ENCODE measurements around the gene FKBP8. TPM values are rescaled to one million over a fixed set of nuclear protein-coding genes. Genes with fewer than 3 reads are reported as not detected.

FKBP8 gene
- 317 and 331 TPM in 2 replicates for total RNA-seq

DNA sequence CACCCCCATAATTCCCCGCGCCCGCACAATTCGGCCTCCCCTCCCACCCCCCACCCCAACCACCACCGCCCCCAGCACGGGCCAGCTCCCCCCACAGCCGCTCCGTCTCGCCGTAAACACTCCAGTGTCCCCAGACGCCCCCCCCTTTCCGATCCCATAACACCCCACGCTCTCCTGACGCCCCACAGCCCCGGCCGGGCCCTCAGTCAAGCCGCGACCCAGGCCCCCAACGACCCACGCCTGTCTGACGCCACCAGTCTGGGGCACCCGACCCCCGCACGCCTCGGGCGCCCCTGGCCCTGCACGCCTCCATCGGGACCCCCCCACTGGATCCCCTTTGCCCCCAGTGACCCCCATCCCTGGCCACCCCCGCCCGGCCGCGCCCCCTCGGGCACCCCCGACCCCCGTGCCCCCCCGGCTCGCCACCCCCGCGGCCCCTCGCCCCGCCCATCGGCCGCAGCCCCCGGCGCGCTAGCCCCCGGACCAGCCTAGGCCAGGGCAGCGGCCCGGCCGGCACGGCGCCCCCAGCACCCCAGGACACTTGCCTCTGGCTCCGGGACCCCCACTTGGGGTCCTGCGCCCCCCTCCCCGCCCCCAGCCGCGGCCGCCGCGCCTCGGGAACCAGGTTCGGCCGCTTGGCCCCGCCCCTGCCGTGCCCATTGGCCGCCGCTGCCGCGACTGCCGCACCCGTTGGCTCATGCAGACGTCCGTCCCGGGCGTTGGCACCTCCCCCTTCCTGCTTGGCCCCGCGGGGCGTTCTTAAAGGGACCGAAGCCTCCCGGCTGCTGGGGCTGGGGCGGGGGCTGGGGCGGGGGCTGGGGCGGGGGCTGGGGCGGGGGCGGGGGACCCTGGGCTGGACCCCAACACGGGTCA, at the start of gene FKBP8:
FKBP8 (minus strand) TSS at position 633 of the 873 bp plus-strand sequence. CDS start 1,603 bp downstream, outside the sequence.

DNA sequence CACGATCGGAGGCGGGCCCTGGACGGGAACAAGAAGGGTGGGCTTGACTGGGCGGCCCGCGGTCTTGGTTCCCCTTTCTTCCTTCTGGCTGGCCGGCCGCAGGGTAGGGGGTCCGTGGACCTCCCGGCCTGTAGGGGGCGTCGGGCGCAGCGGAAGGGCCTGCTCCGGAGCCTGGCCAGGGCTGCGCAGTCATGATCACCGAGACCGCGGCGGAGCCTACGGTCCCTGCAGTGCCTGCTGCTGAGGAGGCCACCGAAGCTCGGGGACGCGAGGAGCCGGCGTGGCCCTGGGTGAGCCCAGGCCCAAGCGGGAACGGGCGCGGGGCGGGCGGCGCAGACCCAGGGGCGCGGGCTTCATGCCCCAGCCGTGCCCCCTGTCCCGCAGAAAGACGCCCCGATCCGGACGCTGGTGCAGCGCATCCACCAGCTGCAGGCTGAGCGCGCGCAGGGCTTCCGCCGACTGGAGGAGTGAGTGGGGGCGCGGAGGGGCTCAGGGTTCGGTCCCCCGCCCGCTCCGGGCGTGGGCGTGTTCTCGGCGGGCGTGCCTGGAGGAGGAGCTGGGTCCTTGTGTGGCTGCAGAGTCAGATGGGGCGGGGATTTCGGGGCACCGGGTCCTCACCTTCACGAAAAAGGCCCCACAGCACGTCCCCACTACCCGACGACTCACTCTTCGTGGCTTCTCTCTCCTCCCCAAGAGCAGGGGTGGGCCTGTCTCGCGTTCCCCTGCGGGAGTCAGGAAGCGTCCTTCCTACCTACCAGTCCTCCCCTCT, 45.4 kb upstream of the FKBP8 start, which contains the start of gene REX1BD:
REX1BD (plus strand) TSS at position 188 of the 769 bp plus-strand sequence; CDS start at position 192, 4 bp downstream.

DNA sequence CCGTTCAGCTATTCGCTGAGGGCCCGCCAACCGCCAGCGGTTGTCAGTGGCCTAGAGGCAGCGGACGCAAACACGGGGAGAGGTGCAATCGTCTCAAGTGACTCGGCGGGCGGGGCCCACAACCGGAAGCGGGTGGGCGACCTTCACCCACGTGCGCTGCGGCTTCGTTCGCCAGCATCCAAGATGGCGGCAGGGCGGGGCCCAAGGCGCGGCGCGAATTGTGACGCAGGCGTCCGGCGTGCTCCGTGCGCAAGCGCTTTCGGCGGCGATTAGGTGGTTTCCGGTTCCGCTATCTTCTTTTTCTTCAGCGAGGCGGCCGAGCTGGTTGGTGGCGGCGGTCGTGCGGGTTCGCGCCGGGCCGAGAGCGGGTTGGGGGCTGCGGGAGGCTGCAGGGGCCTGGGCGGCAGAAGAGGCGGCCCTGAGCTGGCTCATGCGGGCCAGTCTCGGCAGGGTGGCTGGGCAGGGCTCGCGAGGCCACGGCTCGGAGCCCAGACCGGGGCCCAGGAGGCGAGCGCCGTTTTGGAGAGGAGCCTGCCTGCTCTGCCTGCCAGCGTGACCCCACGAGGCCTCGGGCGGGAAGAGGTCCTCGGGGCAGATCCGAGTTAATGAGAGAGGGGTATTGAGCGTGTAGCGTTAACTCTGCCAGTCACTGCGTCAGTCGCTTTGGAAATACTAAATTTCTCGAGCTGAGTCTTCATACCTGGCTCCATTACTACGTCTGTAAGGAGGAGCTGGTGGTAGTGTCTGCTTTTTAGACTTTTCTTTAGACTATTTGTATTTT, 28.4 kb upstream of the FKBP8 start, which contains the start of gene UBA52:
UBA52 (plus strand) TSS at position 294 of the 781 bp plus-strand sequence. CDS start 1,444 bp downstream, outside the sequence.

DNA sequence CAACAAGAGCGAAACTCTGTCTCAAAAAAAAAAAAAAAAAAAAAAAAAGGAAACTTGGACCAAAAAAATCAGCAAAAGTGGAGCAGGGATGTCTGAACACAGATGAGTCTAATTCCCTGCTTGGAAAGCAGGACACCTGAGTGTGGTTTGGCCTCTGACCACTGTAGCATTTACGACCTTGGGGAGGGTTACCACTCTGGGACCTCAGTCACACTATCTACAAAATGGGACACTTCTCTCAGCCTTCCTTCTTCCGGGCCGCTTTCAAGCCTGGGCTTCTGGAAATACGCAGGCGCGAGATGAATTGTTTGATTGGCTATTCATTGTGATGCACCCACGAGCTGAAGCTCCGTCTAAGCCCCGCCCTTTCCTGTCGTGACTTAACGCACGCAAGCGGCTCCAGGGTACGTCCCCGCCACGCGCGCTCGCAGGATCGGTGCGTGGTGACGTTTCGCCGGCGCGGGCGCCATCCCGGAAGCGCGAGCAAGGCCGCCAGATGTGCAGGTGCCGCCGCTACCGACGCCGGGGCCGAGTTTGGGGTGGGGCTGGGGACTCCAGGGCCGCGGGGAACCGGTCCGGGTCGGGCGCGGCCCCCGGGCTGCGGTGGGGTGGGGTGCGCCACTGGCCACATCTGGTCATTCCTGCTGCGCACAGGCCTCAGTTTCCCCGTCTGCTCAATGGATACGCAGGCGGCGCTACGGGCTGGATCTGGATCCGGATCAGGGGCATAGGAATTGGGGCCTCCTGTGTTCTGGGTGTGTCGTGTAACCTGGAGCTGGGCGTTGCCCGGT, 14.2 kb upstream of the FKBP8 start, which contains the start of gene KXD1:
KXD1 (plus strand) TSS at position 460 of the 791 bp plus-strand sequence. CDS start 4,187 bp downstream, outside the sequence.

DNA sequence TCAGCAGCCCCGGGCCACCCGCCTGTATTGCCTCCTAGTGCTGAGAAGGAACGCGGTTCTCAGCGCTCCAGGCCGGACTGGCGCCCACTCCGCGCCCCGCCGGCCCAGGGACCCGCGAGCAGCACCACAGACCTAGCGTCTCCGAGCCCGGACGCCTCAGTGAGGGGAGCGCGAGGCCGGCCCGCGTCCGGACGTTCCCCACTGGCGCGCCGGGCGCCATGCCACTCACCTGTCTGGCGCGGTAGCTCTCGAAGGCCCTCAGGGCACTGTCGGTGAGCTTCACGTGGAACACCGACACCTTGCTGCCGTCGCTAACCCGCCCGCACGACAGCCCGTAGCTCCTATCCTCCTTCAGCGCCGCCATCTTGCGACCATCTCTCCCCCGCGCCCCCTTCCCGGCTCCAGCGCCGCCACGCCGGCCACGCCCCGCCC, 21.7 kb downstream of the FKBP8 start, which contains the start of gene ELL:
ELL (minus strand) TSS at position 379 of the 432 bp plus-strand sequence; CDS start at position 364, 15 bp downstream.

Other genes starting within 250 kb of the FKBP8 start
- 152 and 205 TPM in 2 replicates for gene LSM4, start 220.5 kb downstream of the FKBP8 start, total RNA-seq
- 9.3 and 10.2 TPM in 2 replicates for gene PGPEP1, start 203.0 kb downstream of the FKBP8 start, total RNA-seq
- gene GDF15, start 157.4 kb downstream of the FKBP8 start, total RNA-seq, result 1.4 and 4.7 TPM in 2 replicates
- gene LRRC25, start 146.0 kb downstream of the FKBP8 start, total RNA-seq, result not detected in 2 replicates
- 44.8 and 56.0 TPM in 2 replicates for gene SSBP4, start 124.2 kb downstream of the FKBP8 start, total RNA-seq
- gene ISYNA1, start 105.4 kb downstream of the FKBP8 start, total RNA-seq, result 13.7 and 23.2 TPM in 2 replicates
- gene ELL, start 21.5 kb downstream of the FKBP8 start, total RNA-seq, result 15.5 and 17.3 TPM in 2 replicates
- 83.2 and 108 TPM in 2 replicates for gene KXD1, start 14.3 kb upstream of the FKBP8 start, total RNA-seq
- gene UBA52, start 28.3 kb upstream of the FKBP8 start, total RNA-seq, result 980 and 1,286 TPM in 2 replicates
- 42.0 and 55.3 TPM in 2 replicates for gene REX1BD, start 45.2 kb upstream of the FKBP8 start, total RNA-seq
- gene CRLF1, start 63.2 kb upstream of the FKBP8 start, total RNA-seq, result 0.87 and 3.1 TPM in 2 replicates
- not detected in 2 replicates for gene TMEM59L, start 69.3 kb upstream of the FKBP8 start, total RNA-seq
- gene KLHL26, start 93.5 kb upstream of the FKBP8 start, total RNA-seq, result 0.79 and 1.3 TPM in 2 replicates
- gene CRTC1, start 140.1 kb upstream of the FKBP8 start, total RNA-seq, result 1.5 and 2.7 TPM in 2 replicates
- gene COMP, start 247.7 kb upstream of the FKBP8 start, total RNA-seq, result under 0.01 TPM in 1 of 2 replicates, not detected in the other

Measured in placental epithelial cell (primary cell).